ENCODE results near the gene SLC9A9. TPM values are rescaled to one million over a fixed set of nuclear protein-coding genes. Genes with fewer than 3 reads are reported as not detected.

SLC9A9 gene
- total and polyA plus RNA-seq, 9 of the 15 experiments (the other 6 are each of a cell fraction or from before 2014, with no cell fraction given), result 0.03 to 0.13 TPM; not detected in 7

DNA sequence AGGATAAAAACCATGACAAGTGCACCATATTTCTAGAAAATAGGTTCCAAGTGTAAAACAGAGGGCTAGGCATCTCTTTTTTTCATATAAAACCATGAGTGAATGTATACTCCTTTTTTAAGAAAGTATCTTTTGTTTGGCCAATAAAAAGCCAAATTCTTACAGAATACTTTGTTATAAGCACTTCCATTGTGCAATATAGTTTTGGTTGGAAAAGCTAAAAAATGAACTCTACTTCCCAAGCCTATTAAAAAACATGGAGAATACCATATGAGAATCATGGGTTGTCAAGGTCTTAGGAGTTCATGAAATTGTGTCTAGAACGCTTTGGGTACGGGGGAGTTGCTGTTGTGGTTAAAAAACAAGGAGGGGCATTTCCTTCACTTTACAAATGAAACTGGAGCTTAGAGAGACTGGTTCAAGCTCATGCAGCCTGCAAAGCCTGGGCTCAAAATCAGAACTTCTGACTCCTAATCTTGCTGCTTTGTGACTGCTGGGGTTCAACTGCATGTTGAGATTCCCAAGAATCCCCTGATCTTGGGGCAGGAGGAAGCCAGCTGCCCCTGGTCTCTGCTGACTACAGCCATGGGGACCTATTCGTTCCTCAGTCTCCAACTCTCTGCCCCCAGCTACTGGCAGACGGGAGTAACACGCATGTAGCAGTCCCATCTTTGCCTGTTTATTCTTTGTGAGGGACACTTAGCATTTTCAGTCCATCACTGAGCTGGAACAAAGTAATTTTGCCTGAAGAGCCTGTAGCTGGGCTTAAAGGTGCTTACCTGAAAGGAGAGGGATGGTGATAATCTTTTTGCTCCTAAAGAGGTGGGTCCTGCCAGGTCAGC is 499.6 kb downstream of the SLC9A9 start (continued):
- TF ChIP-seq, protein P1, sequence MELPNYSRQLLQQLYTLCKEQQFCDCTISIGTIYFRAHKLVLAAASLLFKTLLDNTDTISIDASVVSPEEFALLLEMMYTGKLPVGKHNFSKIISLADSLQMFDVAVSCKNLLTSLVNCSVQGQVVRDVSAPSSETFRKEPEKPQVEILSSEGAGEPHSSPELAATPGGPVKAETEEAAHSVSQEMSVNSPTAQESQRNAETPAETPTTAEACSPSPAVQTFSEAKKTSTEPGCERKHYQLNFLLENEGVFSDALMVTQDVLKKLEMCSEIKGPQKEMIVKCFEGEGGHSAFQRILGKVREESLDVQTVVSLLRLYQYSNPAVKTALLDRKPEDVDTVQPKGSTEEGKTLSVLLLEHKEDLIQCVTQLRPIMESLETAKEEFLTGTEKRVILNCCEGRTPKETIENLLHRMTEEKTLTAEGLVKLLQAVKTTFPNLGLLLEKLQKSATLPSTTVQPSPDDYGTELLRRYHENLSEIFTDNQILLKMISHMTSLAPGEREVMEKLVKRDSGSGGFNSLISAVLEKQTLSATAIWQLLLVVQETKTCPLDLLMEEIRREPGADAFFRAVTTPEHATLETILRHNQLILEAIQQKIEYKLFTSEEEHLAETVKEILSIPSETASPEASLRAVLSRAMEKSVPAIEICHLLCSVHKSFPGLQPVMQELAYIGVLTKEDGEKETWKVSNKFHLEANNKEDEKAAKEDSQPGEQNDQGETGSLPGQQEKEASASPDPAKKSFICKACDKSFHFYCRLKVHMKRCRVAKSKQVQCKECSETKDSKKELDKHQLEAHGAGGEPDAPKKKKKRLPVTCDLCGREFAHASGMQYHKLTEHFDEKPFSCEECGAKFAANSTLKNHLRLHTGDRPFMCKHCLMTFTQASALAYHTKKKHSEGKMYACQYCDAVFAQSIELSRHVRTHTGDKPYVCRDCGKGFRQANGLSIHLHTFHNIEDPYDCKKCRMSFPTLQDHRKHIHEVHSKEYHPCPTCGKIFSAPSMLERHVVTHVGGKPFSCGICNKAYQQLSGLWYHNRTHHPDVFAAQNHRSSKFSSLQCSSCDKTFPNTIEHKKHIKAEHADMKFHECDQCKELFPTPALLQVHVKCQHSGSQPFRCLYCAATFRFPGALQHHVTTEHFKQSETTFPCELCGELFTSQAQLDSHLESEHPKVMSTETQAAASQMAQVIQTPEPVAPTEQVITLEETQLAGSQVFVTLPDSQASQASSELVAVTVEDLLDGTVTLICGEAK (IDR thresholded peaks at IDR 0.05), result no peak
- TF ChIP-seq, protein P1 (CRISPR knock-in tag; IDR thresholded peaks at IDR 0.05), result no peak
- no peak for TF ChIP-seq ZNF507 (tag; conservative IDR thresholded peaks at IDR 0.05)
- TF ChIP-seq ZNF444 (CRISPR knock-in tag; IDR thresholded peaks at IDR 0.05), result no peak
- TF ChIP-seq ZSCAN29 (IDR thresholded peaks at IDR 0.05), result no peak
- TF ChIP-seq, protein P2, sequence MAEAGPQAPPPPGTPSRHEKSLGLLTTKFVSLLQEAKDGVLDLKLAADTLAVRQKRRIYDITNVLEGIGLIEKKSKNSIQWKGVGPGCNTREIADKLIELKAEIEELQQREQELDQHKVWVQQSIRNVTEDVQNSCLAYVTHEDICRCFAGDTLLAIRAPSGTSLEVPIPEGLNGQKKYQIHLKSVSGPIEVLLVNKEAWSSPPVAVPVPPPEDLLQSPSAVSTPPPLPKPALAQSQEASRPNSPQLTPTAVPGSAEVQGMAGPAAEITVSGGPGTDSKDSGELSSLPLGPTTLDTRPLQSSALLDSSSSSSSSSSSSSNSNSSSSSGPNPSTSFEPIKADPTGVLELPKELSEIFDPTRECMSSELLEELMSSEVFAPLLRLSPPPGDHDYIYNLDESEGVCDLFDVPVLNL (CRISPR knock-in tag; IDR thresholded peaks at IDR 0.05; ENCODE audit: low read depth), result no peak
- no peak for TF ChIP-seq FIP1L1 (IDR thresholded peaks at IDR 0.05; ENCODE audit: low read depth, low read length, poor library complexity, severe bottlenecking)
- TF ChIP-seq RFX1 (IDR thresholded peaks at IDR 0.05), result no peak
- no peak for TF ChIP-seq ATF7 (IDR thresholded peaks at IDR 0.05)
- TF ChIP-seq CAMTA2 (CRISPR knock-in tag; conservative IDR thresholded peaks at IDR 0.05), result no peak
